Endodermal cell (in vitro differentiated cells): ENCODE results near the gene STK35. TPM values are rescaled to one million over a fixed set of nuclear protein-coding genes. Genes with fewer than 3 reads are reported as not detected.

Experiments
- DNase-seq: peaks from one replicate; pipeline ENCODE4 v3.0.0-alpha.2; 2017
- H3K27ac ChIP-seq: 2 replicates; pipeline ENCODE4 v1.5.1; 2013; ENCODE audit warnings: mild to moderate bottlenecking, low read depth, low read length, moderate library complexity
- H3K27me3 ChIP-seq: 2 replicates; pipeline ENCODE4 v1.6.1; 2013; ENCODE audit warnings: mild to moderate bottlenecking, low read length, moderate library complexity; ENCODE audit not compliant: insufficient read depth, control insufficient read depth, poor library complexity, severe bottlenecking
- H3K36me3 ChIP-seq: 2 replicates; pipeline ENCODE4 v1.7.0; 2013; ENCODE audit warnings: mild to moderate bottlenecking, low read length, moderate library complexity; ENCODE audit not compliant: control insufficient read depth, insufficient read depth
- H3K4me1 ChIP-seq: one replicate; pipeline ENCODE4 v1.7.0; 2013; ENCODE audit warnings: low read length; ENCODE audit not compliant: control insufficient read depth, insufficient read depth
- H3K4me3 ChIP-seq: 2 replicates; pipeline ENCODE4 v1.5.1; 2013; ENCODE audit warnings: mild to moderate bottlenecking, low read length, moderate library complexity
- H3K9ac ChIP-seq: 2 replicates; pipeline ENCODE4 v1.6.1; 2013; ENCODE audit warnings: mild to moderate bottlenecking, low read length, moderate library complexity; ENCODE audit not compliant: poor library complexity, severe bottlenecking; ENCODE audit errors: extremely low read depth
- H3K9me3 ChIP-seq: 2 replicates; pipeline ENCODE4 v1.6.1; 2013; ENCODE audit warnings: mild to moderate bottlenecking, low read length, moderate library complexity; ENCODE audit not compliant: control insufficient read depth
- H3K27ac Mint-ChIP-seq: 2 replicates; pipeline ENCODE4 v1.8.0; 2020; ENCODE audit warnings: mixed read lengths
- H3K27me3 Mint-ChIP-seq: 2 replicates; pipeline ENCODE4 v1.8.0; 2021; ENCODE audit warnings: mild to moderate bottlenecking, mixed read lengths; ENCODE audit not compliant: insufficient read depth
- H3K36me3 Mint-ChIP-seq: 2 replicates; pipeline ENCODE4 v1.8.0; 2020; ENCODE audit warnings: low read depth, mixed read lengths
- H3K4me1 Mint-ChIP-seq: 2 replicates; pipeline ENCODE4 v1.8.0; 2020; ENCODE audit warnings: mixed read lengths
- H3K4me3 Mint-ChIP-seq: 2 replicates; pipeline ENCODE4 v1.8.0; 2020; ENCODE audit warnings: mild to moderate bottlenecking, moderate library complexity, mixed read lengths
- H3K9me3 Mint-ChIP-seq: 2 replicates; pipeline ENCODE4 v1.8.0; 2020; ENCODE audit warnings: mild to moderate bottlenecking, mixed read lengths
- CTCF ChIP-seq: fragments of 200-600 bp; sonication (generic); conservative IDR thresholded peaks from 2 replicates; pipeline ENCODE4 v1.5.0; 2021; ENCODE audit warnings: antibody characterized with exemption, mild to moderate bottlenecking
- WGBS, 2 experiments: methylation state at CpG; one replicate each; pipeline versions ENCODE4 v1.1.5 to v1.1.7; 2013; ENCODE audit warnings: missing lambda C conversion rate in 2 of 2, mixed read lengths in 1 of 2; ENCODE audit not compliant: insufficient coverage in 1 of 2, insufficient read length in 1 of 2; 5-methylcytosine and 5-hydroxymethylcytosine counted together
- total RNA-seq, 2 donors: library from RNA; stranded (reverse); fragmentation: NEBNext Ultra II Directional in 1 of 2; extraction: Animal tissue kit (Norgen Biotek cat#: 25700) in 1 of 2; gene quantifications; 2 replicates in 1 of 2; 3 replicates in 1 of 2; pipeline ENCODE4 v1.2.1, GENCODE V29; 2021

The STK35 gene
- total RNA-seq, 2 donors from 2014 or later: 44.0 to 46.3 TPM

GRCh38 chr20:2084703-2085102 is 16.9 kb upstream of the STK35 start:
- Histone ChIP-seq H3K4me1 (peaks cover 9% of the 10 kb centered on the region), H3K9ac (no peak overlapping the region), H3K9me3 (no peaks in the 10 kb centered on the region), H3K27ac (no peak overlapping the region), H3K36me3 (no peaks in the 10 kb centered on the region), H3K27me3 (no peaks in the 10 kb centered on the region), H3K4me3 (no peak overlapping the region)
- Mint-ChIP-seq H3K36me3 (no peaks in the 10 kb centered on the region), H3K27ac (no peak overlapping the region), H3K4me3 (no peak overlapping the region), H3K4me1 (peaks cover 12% of the 10 kb centered on the region), H3K27me3 (peaks cover 15% of the 10 kb centered on the region), H3K9me3 (no peaks in the 10 kb centered on the region)
- TF ChIP-seq CTCF: no peak
- WGBS, 2 experiments: 88 to 92% methylated on average over 3 to 5 of the region's 5 CpGs
- no peak for DNase-seq

GRCh38 chr20:2086177-2086979 is 15.2 kb upstream of the STK35 start:
- Histone ChIP-seq H3K4me1 (peaks cover 9% of the 10 kb centered on the region), H3K9ac (no peak overlapping the region), H3K9me3 (no peaks in the 10 kb centered on the region), H3K27ac (no peak overlapping the region), H3K36me3 (no peaks in the 10 kb centered on the region), H3K27me3 (no peaks in the 10 kb centered on the region), H3K4me3 (no peak overlapping the region)
- H3K4me3 Mint-ChIP-seq: no peak overlapping the region
- no peaks in the 10 kb centered on the region for H3K36me3 Mint-ChIP-seq
- peaks cover 1% of the 10 kb centered on the region for H3K27me3 Mint-ChIP-seq
- H3K27ac Mint-ChIP-seq: no peak overlapping the region
- no peaks in the 10 kb centered on the region for H3K9me3 Mint-ChIP-seq
- TF ChIP-seq CTCF: peak; percentile 48
- 88 to 89% methylated on average over 9 to 11 of the region's 11 CpGs for WGBS, 2 experiments
- DNase-seq: no peak
- H3K4me1 Mint-ChIP-seq: peaks cover 12% of the 10 kb centered on the region

GRCh38 chr20:2086980-2087377 is 14.6 kb upstream of the STK35 start:
- Mint-ChIP-seq H3K4me1 (peaks cover 12% of the 10 kb centered on the region), H3K27ac (no peak overlapping the region), H3K9me3 (no peaks in the 10 kb centered on the region), H3K4me3 (no peak overlapping the region), H3K27me3 (no peaks in the 10 kb centered on the region), H3K36me3 (no peaks in the 10 kb centered on the region)
- H3K4me1 ChIP-seq: peaks cover 9% of the 10 kb centered on the region
- no peak overlapping the region for H3K27ac ChIP-seq
- H3K4me3 ChIP-seq: no peak overlapping the region
- no peaks in the 10 kb centered on the region for H3K27me3 ChIP-seq
- no peaks in the 10 kb centered on the region for H3K36me3 ChIP-seq
- WGBS, 2 experiments: 82 to 100% methylated on average over 2 of the region's 2 CpGs
- no peak for TF ChIP-seq CTCF
- no peaks in the 10 kb centered on the region for H3K9me3 ChIP-seq
- no peak for DNase-seq
- no peak overlapping the region for H3K9ac ChIP-seq
